Measurements from ENCODE around the gene TKT.
A peak's percentile ranks its signal among the peaks of the same experiment; 100 is the strongest.
"Not testable (repeated sequence)": the region's sequence is repeated elsewhere in the genome, so short reads cannot be mapped to it uniquely, and the experiment has no call there.

Gene TKT

DNA sequence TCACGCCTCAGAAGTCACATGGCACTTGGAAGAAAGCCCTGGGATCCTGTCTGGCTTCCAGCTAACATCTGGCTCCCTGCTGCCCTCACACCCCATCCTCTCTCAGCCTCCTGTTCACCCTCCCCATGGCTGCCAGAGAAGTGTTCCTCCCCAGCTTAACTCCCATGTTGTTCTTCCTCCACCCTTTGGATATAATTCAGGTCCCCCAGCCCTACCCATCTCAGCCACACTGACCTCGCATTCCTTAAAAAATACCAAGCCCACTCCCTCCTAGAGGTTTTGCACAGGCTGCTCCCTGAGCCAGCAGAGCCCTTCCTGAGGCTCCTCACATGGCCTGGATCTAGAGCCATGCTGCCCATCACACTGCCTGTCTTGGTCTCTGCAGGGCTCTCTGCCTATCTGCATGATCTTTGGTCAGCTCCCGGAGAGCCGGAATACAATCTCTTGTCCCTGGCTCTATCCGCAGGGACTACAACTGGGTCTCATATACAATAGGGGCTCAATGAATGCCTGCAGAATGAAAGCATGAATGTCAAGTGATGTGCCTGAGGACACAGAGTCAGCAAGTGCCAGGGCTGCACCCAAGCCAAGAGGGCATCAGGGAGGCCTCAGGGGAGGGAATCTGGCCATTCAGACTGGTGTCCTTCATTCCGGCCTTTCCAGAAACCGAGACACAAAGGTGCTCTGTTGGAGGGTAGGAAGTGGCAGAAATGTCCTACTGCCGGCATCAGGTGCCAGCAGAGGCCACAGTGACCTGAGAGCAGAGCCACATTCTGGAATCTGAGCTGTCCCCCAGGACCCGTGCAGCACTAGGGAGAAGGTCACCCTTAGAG lies 3.8 kb upstream of the TKT start:
- no peak for DNase-seq

DNA sequence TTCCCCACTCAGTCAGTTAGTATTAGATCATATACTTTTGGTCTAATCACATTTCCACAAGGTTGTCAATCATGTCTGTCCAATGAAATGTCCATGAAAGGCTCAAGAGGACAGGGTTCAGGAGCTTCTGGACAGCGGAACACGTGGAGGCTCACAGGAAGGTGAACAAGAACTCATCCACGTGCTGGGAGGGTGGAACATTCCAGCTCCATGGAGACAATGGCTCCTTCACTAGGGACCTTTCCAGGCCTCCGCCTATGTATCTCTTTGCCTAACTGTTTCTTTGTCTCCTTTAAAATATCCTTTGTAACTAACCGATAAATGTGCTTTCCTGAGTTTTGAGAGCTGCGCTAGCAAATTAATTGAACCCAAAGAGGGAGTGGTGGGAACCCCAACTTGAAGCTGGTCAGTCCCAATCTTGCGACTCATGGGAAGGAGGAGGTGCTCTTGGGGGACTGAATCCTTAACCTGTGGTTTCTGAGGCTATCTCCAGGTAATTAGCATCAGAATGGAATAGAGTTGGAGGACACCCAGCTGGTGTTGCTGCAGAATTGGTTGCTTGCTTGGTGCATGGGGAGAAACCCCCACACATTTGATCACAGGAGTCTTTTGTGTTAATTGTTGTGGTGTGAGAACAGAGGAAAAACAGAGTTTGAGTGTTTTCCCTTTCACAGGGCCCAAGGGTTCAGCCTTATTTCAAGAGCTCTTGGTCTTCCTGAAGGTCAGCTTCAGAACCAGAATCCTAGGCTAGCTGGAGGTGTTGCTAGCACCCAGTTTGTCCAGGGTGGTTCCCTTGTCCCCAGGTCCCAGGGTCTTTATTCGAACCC lies 3.0 kb upstream of the TKT start:
- DNase-seq, result no peak

GRCh38 chr3:53257465-53257864 lies 1.6 kb upstream of the TKT start:
- DNase-seq, result no peak

DNA sequence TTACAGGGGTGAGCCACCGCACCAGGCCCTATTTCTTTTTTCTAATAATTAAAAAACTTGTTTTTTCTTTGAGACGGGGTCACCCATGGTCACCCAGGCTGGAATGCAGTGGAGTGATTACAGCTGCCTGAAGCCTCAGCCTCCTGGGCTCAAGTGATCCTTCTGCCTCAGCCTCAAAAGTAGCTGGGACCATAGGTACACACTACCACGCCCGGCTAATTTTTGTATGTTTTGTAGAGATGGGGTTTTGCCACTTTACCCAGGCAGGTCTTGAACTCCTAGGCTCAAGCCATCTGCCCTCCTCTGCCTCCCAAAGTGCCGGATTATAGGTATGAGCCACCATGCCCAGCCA lies 858 bp upstream of the TKT start:
- no peak for DNase-seq

DNA sequence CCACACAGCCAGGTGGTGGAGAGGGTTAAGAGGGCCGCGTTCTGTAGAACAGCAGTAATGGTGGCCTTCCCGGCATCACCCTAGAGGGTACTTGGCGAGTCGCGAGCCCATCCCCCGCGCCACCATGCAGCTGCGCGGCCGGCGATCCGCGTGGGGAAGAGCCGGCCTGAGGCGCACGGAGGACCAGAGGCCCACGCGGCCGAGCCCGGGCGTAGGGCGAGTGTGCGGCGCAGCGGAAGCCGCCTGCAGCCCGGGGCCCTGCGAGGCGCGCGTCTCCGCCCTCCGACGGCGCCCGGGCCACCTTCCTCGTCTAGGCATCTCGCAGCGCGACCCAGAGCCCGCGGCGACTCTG lies 423 bp downstream of the TKT start:
- DNase-seq, result peak; percentile 12

DNA sequence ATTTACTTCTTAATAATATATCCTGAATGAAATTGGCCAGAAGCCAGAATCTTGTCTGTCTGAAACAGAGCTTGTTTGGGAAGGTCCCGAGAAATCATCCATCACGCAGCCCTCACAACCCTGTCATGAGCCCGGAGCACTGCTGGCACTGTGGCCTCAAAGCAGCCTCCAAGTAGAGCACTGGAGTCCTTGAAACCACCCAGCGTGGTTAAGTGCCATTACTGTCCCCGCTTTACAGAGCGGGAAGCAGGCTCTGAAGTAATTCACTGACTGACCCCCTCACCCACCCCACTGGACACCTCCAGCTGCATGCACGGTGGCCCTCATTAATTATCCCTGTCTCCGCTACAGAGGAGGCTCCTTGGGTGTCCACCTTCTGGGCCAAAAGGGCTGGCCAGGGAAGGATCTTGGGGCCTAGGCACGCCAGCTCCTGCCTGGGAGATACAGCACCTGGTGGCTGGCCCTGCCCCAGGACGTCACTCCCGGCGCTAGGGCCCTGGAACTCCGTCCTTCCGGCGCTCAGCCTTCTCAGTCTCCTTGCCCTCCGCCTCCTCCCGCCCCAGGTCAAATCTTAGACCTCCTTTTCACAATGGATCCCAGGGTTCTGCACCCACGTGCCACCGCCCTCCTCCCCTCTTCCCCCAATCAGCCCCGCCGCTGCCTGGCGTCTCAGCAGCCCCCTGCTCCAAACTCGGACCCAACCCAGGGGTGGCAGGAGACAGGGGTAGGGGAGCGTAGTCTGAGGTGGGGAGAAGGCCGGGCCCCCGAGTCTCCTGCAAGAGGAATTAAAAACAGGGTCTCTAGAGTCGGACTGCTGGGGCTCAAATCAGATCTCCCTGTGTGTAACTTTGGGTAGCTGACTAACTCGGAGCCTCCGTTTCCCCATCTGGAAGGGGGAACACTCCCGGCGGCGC lies 1.1 kb downstream of the TKT start:
- DNase-seq, result peak; percentile 48

GRCh38 chr3:53253707-53254508 lies 1.9 kb downstream of the TKT start:
- no peak for DNase-seq

DNA sequence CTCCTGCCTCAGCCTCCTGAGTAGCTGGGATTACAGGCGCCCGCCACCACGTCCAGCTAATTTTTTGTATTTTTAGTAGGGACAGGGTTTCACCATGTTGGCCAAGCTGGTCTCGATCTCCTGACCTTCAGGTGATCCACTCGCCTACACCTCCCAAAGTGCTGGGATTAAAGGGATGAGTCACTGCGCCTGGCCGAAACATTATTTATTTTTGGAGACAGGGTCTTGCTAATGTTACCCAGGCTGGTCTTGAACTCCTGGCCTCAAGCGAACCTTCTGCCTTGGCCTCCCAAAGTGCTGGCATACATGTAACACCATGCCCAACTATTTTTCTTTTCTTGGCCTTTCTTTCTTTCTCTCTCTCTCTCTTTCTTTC lies 2.9 kb downstream of the TKT start:
- DNase-seq, result not testable (repeated sequence)

- no peak for DNase-seq
Measured at GRCh38 chr3:53252096-53252946, 3.5 kb downstream of the TKT start.

DNA sequence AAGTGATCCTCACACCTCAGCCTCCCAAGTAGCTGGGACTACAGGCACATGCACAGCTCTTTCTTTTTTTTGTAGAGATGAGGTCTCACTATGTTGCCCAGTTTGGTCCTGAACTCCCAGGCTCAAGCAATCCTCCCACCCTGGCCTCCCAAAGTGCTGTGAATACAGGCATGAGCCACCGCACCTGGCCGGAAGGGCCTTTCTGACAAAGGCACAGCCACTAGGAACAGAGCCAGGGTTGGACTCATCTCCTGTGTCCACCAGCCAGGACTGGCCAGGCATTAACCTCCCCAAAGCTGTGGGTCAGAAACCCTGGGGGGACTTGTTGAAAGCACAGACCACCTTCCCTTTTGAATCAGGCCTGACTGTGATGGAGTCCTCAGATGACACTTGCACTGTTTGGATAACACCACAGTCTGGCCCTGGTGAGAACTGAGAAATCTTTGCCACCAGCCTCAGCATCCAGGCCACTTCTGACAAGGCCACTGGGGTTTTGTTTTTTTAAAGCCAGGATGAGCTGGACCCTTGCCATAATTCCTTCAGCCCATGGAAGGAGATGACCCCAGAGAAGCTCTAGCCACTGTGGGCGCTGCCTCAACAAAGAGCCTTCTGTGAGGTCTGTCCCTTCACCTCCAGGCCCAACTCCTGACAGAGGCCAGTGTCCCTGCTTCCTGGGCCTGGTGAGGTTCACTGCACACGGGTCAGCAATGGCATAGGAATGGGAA lies 4.8 kb downstream of the TKT start:
- DNase-seq, result no peak

GRCh38 chr3:53250453-53250852 lies 5.4 kb downstream of the TKT start:
- DNase-seq, result no peak

DNA sequence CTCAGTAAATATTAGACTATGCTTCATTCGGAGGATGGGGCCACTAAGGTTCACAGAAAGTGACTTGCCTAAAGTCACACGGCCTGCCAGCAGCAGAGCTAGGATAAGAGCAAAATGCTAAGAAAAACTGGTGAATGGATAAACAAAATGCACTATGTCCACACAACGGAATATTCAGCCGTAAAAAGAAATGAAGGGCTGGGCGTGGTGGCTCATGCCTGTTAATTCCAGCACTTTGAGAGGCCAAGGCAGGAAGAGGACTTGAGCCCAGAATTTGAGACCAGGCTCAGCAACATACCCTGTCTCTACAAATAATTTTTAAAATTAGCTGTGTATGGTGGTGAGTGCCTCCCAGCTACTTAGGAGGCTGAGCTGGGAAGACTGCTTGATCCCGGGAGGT lies 7.7 kb downstream of the TKT start:
- DNase-seq, result no peak

DNA sequence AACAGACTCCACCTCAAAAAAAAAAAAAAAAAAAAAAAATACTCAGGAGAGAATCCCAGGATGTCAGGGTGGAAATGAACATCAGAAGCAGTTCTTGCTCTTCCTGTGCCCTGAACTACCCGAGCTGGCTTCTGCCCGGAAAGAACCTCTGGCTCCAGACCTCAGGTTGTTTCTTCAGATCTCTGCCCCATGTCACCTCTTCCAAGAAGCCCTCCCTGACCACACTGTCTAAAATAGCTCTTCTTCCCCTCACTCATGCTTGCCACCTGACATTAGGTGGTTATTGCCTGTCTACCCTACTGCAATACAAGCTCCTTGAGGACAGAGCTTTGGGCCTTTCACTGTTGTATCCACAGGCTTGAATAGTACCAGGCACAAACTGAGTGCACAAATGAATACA lies 8.2 kb downstream of the TKT start:
- DNase-seq, result no peak

- no peak for DNase-seq
Measured at GRCh38 chr3:53244271-53244670, 11.6 kb downstream of the TKT start.

- DNase-seq, result no peak
Measured at GRCh38 chr3:53243785-53244184, 12.0 kb downstream of the TKT start.

- no peak for DNase-seq
Measured at GRCh38 chr3:53243165-53243564, 12.7 kb downstream of the TKT start.

DNA sequence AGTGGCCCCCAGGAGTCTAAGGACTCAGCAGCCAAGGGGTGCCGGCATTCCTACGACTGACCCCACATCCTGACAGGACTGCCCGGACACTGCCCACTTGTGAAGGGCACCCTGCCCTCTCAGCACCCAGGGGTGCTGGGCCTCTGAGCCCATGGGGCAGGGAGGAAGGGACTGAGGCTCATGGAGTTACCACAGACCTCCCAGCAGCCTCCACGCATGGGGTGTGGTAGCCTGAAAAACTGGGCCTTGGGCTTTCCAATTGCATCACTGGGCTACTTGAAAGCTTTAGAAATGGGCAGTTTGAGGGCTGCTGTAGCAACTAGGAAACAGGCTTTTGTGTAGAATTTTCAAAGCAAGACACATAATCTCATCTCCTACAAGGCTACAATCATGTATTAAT lies 13.2 kb downstream of the TKT start:
- DNase-seq, result no peak

DNA sequence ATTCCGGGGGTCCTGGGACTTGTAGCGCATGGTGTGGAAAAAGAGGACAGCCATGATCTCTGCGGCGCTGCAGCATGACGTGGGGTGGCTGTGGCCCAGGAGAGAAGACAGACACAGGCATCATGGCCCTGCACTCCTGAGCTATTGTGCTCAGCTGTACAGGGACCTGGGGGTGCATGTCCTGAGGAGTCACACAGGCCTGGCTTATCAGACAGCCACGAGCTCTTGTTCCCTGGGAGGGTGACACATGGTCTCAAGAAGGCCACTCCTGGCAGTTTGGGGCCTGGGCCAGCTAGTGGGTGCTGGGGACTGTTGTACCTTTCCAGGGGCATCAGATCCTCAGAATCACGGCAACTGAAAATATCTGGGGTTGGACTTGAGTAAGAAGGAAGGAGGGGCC lies 13.7 kb downstream of the TKT start:
- no peak for DNase-seq

GRCh38 chr3:53240989-53241972 lies 14.5 kb downstream of the TKT start:
- DNase-seq, result no peak

DNA sequence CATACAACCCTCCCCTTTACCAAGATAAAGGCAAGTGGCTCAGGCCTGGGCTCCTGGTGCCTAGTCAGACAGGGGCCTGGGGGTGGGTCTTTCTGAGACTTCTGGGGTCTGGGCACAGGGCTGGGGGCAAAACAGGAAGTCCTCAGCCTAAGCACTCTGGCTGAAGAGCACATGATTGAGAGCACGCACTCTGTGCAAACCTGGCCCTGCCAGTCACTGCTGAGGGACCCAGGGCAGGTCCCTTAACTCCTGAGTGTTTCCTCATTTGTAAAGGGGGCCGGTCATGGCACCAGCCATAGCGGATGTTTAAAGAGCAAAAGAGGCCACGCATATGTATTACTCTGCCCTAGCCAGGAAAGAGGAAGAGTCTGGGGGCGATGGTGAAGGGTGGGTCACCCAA lies 16.0 kb downstream of the TKT start:
- no peak for DNase-seq
